Ishikawa (cell line): ENCODE data around the gene TNS3.

Experiments
- CEBPB ChIP-seq: IDR thresholded peaks from 2 replicates; pipeline ENCODE4 v1.6.1; 2012
- CREB1 ChIP-seq: IDR thresholded peaks from 2 replicates; pipeline ENCODE4 v1.6.1; 2012; ENCODE audit warnings: low read depth
- EGR1 ChIP-seq: IDR thresholded peaks from 2 replicates; pipeline ENCODE4 v1.6.1; 2012
- EP300 ChIP-seq: IDR thresholded peaks from 2 replicates; pipeline ENCODE4 v1.6.1; 2012; ENCODE audit warnings: borderline replicate concordance
- FOXM1 ChIP-seq: IDR thresholded peaks from 2 replicates; pipeline ENCODE4 v1.6.1; 2012; ENCODE audit warnings: low read depth, borderline replicate concordance
- NFIC ChIP-seq: IDR thresholded peaks from 2 replicates; pipeline ENCODE4 v1.6.1; 2012
- RAD21 ChIP-seq: IDR thresholded peaks from 2 replicates; pipeline ENCODE4 v1.6.1; 2012; ENCODE audit warnings: low read depth
- TCF12 ChIP-seq: IDR thresholded peaks from 2 replicates; pipeline ENCODE4 v1.6.1; 2012; ENCODE audit warnings: low read depth
- TEAD4 ChIP-seq: IDR thresholded peaks from 2 replicates; pipeline ENCODE4 v1.6.1; 2012
- YY1 ChIP-seq: IDR thresholded peaks from 2 replicates; pipeline ENCODE4 v1.6.1; 2012; ENCODE audit warnings: low read depth
- ZBTB7A ChIP-seq: IDR thresholded peaks from 2 replicates; pipeline ENCODE4 v1.6.1; 2012; ENCODE audit warnings: low read depth
- TF ChIP-seq, protein P1 (sequence below): IDR thresholded peaks from 2 replicates; pipeline ENCODE4 v1.6.1; 2012; ENCODE audit warnings: low read depth, mild to moderate bottlenecking
- TF ChIP-seq, protein P2 (sequence below): IDR thresholded peaks from 2 replicates; pipeline ENCODE4 v1.6.1; 2012
- TF ChIP-seq, protein P3 (sequence below): IDR thresholded peaks from 2 replicates; pipeline ENCODE4 v1.6.1; 2012

Gene TNS3

DNA sequence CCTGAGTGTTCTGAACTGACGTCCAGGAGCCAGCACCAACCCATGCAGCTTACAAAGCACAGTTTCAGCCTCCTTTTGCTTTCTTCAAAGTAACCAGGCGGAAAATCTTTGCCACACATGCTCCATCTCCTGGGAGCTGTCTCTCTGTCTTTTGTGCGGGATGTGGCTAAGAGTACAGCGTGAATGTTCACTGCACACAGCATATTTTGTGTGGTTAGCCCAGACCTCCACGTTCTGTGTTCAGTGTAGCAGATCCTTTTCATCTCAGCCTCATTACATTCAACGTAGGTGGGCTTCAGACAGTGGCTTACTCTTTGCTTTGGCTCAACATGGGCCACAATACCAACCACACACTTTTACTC is 200.8 kb downstream of the TNS3 start:
- TF ChIP-seq EP300 (no peak), FOXM1 (no peak), TEAD4 (no peak), ZBTB7A (no peak), YY1 (no peak), TCF12 (no peak)
- TF ChIP-seq, protein P1, sequence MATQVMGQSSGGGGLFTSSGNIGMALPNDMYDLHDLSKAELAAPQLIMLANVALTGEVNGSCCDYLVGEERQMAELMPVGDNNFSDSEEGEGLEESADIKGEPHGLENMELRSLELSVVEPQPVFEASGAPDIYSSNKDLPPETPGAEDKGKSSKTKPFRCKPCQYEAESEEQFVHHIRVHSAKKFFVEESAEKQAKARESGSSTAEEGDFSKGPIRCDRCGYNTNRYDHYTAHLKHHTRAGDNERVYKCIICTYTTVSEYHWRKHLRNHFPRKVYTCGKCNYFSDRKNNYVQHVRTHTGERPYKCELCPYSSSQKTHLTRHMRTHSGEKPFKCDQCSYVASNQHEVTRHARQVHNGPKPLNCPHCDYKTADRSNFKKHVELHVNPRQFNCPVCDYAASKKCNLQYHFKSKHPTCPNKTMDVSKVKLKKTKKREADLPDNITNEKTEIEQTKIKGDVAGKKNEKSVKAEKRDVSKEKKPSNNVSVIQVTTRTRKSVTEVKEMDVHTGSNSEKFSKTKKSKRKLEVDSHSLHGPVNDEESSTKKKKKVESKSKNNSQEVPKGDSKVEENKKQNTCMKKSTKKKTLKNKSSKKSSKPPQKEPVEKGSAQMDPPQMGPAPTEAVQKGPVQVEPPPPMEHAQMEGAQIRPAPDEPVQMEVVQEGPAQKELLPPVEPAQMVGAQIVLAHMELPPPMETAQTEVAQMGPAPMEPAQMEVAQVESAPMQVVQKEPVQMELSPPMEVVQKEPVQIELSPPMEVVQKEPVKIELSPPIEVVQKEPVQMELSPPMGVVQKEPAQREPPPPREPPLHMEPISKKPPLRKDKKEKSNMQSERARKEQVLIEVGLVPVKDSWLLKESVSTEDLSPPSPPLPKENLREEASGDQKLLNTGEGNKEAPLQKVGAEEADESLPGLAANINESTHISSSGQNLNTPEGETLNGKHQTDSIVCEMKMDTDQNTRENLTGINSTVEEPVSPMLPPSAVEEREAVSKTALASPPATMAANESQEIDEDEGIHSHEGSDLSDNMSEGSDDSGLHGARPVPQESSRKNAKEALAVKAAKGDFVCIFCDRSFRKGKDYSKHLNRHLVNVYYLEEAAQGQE, result no peak

DNA sequence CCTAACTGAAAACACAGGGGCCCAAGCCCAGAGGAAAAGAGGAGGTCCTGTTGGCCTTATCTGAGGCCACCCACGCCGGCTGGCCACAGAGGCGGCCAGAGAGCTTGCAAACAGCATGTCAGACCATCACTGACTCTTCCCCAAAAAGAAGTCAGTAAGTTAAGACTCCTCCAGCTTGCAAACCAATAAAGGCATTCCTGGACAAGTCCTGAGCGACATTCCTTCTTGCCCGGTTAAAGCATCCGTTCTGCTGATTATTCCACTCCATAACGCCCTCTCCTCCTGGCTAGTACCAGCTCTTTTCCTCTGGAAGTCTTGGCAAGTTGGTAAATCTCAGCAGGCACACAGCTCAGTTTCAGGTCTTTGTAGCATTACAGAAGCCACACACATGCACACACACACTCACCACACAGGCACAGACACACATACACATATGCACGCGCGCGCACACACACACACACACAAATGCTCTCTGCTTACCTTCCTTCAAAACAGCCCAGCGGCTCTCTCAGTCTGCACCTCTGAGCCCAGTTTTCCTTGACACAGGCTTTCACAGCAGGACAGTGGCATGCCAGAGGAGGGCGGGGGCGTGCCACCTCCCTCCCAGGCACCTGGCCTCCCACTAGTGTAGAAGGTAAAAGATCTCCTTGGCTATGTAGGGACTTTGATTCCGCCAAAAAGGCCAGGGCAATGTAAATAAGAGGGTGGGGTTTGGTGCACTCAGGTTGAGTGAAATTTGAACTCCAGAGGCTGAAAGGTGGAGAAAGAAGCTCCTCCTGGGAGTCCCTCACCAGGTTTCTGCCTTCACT is 201.4 kb downstream of the TNS3 start:
- TF ChIP-seq FOXM1, result no peak; the same call in 1 of the 2 replicates
- TF ChIP-seq TCF12, result peak; percentile 86; the same call in 1 of the 2 replicates
- peak; percentile 91 for TF ChIP-seq TEAD4
- peak; percentile 68 for TF ChIP-seq NFIC
- TF ChIP-seq, protein P1, result no peak
- peak; percentile 88 for TF ChIP-seq EGR1
- TF ChIP-seq EP300, result peak; percentile 77

DNA sequence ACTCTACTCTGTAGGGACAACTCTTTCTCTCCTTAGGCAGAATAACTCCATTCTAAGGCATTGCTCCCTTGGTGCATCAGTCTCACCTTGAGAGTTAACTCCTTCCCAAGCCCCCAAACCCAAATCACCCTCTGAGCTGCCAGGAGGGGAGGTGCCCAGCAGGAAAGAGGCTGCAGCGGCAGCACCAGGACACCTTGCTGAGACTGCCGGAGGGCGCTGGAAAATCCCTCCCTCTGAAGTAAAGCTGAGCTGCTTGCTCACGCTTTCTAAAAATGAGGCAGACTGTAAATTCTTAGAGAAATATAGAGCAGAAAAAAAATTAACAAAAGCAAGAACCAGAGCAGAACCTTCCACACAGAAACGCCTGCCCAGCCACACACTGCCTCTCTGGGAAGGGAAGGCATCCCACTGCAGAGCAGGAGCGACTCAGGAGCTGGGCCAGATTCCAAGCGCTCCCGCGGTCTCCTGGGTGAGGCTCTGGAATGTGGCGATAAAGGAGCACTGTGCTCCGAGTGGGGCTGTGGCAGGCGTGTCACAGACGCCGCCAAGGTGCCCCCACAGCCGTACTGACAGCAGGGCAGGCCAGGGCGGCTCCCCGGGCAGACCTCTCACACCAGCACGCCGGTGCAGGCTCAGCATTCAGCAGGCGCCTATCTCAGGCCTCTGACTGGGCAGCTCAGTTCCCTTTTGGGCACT is 202.1 kb downstream of the TNS3 start:
- TF ChIP-seq EP300, result peak; percentile 65; the same call in 1 of the 2 replicates
- TF ChIP-seq YY1, result no peak
- TF ChIP-seq, protein P2, sequence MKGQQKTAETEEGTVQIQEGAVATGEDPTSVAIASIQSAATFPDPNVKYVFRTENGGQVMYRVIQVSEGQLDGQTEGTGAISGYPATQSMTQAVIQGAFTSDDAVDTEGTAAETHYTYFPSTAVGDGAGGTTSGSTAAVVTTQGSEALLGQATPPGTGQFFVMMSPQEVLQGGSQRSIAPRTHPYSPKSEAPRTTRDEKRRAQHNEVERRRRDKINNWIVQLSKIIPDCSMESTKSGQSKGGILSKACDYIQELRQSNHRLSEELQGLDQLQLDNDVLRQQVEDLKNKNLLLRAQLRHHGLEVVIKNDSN, result no peak
- TF ChIP-seq TCF12, result peak; percentile 49; the same call in 1 of the 2 replicates
- TF ChIP-seq TEAD4, result peak; percentile 90
- TF ChIP-seq NFIC, result peak; percentile 80
- TF ChIP-seq, protein P3, sequence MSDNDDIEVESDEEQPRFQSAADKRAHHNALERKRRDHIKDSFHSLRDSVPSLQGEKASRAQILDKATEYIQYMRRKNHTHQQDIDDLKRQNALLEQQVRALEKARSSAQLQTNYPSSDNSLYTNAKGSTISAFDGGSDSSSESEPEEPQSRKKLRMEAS, result 0 out of 2 replicates have a peak, but pooled peaks have one; percentile 29

DNA sequence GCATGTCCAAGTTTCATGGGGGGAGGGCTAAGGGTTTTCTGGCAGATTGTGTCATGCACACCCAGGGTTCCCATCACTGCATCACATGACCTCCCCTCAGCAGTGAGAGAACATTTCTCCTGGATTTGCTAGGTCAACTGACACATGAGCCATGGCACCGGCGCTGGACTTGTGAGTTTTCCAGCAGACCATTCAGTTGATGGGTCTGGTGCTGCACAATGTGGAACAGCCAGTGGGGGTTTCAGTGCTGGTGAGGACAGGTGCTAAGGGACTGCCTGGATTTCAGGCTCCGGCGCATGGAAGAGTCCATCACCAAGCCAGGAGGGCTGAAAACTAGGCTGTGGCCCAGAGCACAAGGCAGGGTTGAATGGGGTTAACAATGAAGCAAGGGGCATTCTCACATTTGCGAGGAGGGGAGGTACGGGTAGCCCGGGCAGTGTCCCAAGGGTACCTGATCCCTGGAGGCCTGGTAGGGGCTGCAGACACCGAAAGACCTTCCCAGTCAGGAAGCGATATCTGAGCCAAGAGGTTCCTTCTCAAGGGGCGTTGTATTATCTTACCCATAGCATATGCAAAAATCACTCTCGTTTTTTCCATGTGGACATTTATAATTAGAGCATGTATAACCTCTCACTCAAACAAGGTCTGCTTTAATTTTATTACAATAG is 203.0 kb downstream of the TNS3 start:
- TF ChIP-seq NFIC (no peak), EGR1 (no peak), YY1 (no peak), FOXM1 (no peak), CREB1 (no peak)
- TF ChIP-seq, protein P3, result no peak
- TF ChIP-seq, protein P2, result peak; percentile 76

DNA sequence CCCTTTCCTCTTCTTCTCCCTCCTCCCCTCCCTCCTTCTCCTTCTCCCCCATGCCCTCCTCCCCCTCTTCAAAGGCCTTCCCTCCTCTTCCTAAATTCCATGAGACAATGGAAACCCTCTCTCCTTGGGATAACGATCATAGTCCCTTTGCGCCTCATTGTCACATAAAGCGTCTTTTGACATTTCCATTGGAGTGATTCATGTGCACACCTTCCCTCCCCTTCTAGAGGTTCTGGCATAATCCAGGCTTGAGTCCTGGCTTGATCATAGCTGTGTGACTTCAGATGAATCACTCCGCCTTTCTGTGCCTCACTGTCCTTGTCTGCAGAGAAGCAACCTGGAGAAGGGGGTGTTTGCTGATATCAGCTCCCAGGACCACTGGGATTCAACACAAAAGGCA is 204.2 kb downstream of the TNS3 start:
- TF ChIP-seq ZBTB7A (no peak), EGR1 (no peak), FOXM1 (no peak), NFIC (no peak), RAD21 (no peak), CEBPB (no peak), TEAD4 (no peak)
- TF ChIP-seq, protein P3, result no peak
